HEK293T (cell line): ENCODE data around the gene CACNA1G.

Source experiments
- ARNT ChIP-seq: fragments of 450-650 bp; IDR thresholded peaks from 2 replicates; pipeline ENCODE4 v1.6.1; 2017; ENCODE audit warnings: mild to moderate bottlenecking
- BHLHE40 ChIP-seq: fragments of 450-650 bp; IDR thresholded peaks from 2 replicates; pipeline ENCODE4 v1.6.1; 2016; ENCODE audit warnings: mild to moderate bottlenecking, moderate library complexity, borderline replicate concordance
- ELF4 ChIP-seq: fragments of 450-650 bp; IDR thresholded peaks from 2 replicates; pipeline ENCODE4 v1.6.1; 2017; ENCODE audit warnings: antibody characterized with exemption
- FOXK2 ChIP-seq: fragments of 450-650 bp; IDR thresholded peaks from 2 replicates; pipeline ENCODE4 v1.6.1; 2016; ENCODE audit warnings: mild to moderate bottlenecking
- FOXM1 ChIP-seq: fragments of 450-650 bp; IDR thresholded peaks from 2 replicates; pipeline ENCODE4 v1.6.1; 2017; ENCODE audit warnings: mild to moderate bottlenecking, borderline replicate concordance
- HDGF ChIP-seq: fragments of 450-650 bp; IDR thresholded peaks from 2 replicates; pipeline ENCODE4 v1.6.1; 2017; ENCODE audit warnings: antibody characterized with exemption, borderline replicate concordance
- L3MBTL2 ChIP-seq: fragments of 450-650 bp; conservative IDR thresholded peaks from 2 replicates; pipeline ENCODE4 v1.6.1; 2016; ENCODE audit warnings: mild to moderate bottlenecking
- LEF1 ChIP-seq: fragments of 450-650 bp; IDR thresholded peaks from 2 replicates; pipeline ENCODE4 v1.6.1; 2017; ENCODE audit warnings: mild to moderate bottlenecking, borderline replicate concordance
- SP1 ChIP-seq: fragments of 450-650 bp; IDR thresholded peaks from 2 replicates; pipeline ENCODE4 v1.6.1; 2017
- SUZ12 ChIP-seq: fragments of 450-650 bp; IDR thresholded peaks from 2 replicates; pipeline ENCODE4 v1.6.1; 2016; ENCODE audit warnings: mild to moderate bottlenecking
- ZNF384 ChIP-seq: fragments of 450-650 bp; IDR thresholded peaks from 2 replicates; pipeline ENCODE4 v1.6.1; 2016
- TF ChIP-seq, protein P1 (sequence below): fragments of 450-650 bp; IDR thresholded peaks from 2 replicates; pipeline ENCODE4 v1.6.1; 2016

GRCh38 chr17:50576864-50577263, 16.3 kb downstream of the CACNA1G start:
- TF ChIP-seq FOXM1 = no peak
- TF ChIP-seq FOXK2 = no peak
- no peak for TF ChIP-seq L3MBTL2
- no peak for TF ChIP-seq LEF1
- no peak for TF ChIP-seq SP1
- TF ChIP-seq BHLHE40 = no peak
- no peak for TF ChIP-seq ARNT
- TF ChIP-seq ELF4 = no peak
- TF ChIP-seq SUZ12 = no peak
- TF ChIP-seq, protein P1, sequence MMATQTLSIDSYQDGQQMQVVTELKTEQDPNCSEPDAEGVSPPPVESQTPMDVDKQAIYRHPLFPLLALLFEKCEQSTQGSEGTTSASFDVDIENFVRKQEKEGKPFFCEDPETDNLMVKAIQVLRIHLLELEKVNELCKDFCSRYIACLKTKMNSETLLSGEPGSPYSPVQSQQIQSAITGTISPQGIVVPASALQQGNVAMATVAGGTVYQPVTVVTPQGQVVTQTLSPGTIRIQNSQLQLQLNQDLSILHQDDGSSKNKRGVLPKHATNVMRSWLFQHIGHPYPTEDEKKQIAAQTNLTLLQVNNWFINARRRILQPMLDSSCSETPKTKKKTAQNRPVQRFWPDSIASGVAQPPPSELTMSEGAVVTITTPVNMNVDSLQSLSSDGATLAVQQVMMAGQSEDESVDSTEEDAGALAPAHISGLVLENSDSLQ = no peak
- TF ChIP-seq ZNF384 = no peak
- no peak for TF ChIP-seq HDGF
